ENCODE measurements around the gene DPP9.

- TF ChIP-seq CTCF (IDR thresholded peaks at IDR 0.05) (no peak), POLR2AphosphoS5 (IDR thresholded peaks at IDR 0.05) (no peak)
Observed at GRCh38 chr19:4678881-4679790, 44.5 kb downstream of the DPP9 start.

Measured in gastroesophageal sphincter (tissue), 3 donors.